MCF 10A (cell line): ENCODE data around the gene COL25A1. TPM values are rescaled to one million over a fixed set of nuclear protein-coding genes. Genes with fewer than 3 reads are reported as not detected.
A peak's percentile ranks its signal among the peaks of the same experiment; 100 is the strongest.

ENCODE experiments used
- BruUV-seq: library from RNA; stranded (reverse); fragments of 400-500 nt; replicated peaks from 2 replicates; lab custom pipeline; 2021; lab: Mats Ljungman, UMichigan
- CTCF ChIA-PET: fragments of 300-600 bp; sonication (Branson Sonifier 250); formaldehyde crosslinking; extraction: SDS; loops from one replicate; lab custom pipeline; 2021; ENCODE audit warnings: antibody characterized with exemption, inconsistent platforms; lab: Yijun Ruan, JAX
- POLR2A ChIA-PET: fragments of 300-600, 350-650 bp; sonication (Branson Sonifier 250); formaldehyde crosslinking; extraction: SDS; loops from one replicate; lab custom pipeline; 2020; ENCODE audit warnings: antibody characterized with exemption, inconsistent platforms; lab: Yijun Ruan, JAX
- DNase-seq: peaks from one replicate; pipeline ENCODE4 v3.0.0-alpha.2; 2018; ENCODE audit not compliant: unreplicated experiment
- H3K27ac Mint-ChIP-seq: one replicate; pipeline ENCODE4 v1.8.0; 2022; ENCODE audit warnings: mild to moderate bottlenecking, low read depth, mixed read lengths; ENCODE audit not compliant: unreplicated experiment
- H3K27me3 Mint-ChIP-seq: one replicate; pipeline ENCODE4 v1.8.0; 2022; ENCODE audit warnings: mixed read lengths; ENCODE audit not compliant: insufficient read depth, unreplicated experiment
- H3K36me3 Mint-ChIP-seq: one replicate; pipeline ENCODE4 v1.8.0; 2022; ENCODE audit warnings: mild to moderate bottlenecking, moderate library complexity, mixed read lengths; ENCODE audit not compliant: insufficient read depth, unreplicated experiment
- H3K4me1 Mint-ChIP-seq: one replicate; pipeline ENCODE4 v1.8.0; 2022; ENCODE audit warnings: mixed read lengths; ENCODE audit not compliant: insufficient read depth, unreplicated experiment
- H3K4me3 Mint-ChIP-seq: one replicate; pipeline ENCODE4 v1.8.0; 2022; ENCODE audit warnings: mild to moderate bottlenecking, moderate library complexity, mixed read lengths; ENCODE audit not compliant: unreplicated experiment
- H3K9me3 Mint-ChIP-seq: one replicate; pipeline ENCODE4 v1.8.0; 2022; ENCODE audit warnings: mixed read lengths; ENCODE audit not compliant: unreplicated experiment
- intact Hi-C: fragments of 100-400 bp; cut with micrococcal nuclease; formaldehyde crosslinking; loops from 2 replicates; pipeline ENCODE4 v1.14.1; 2022
- total RNA-seq: library from RNA; stranded (reverse); gene quantifications from 2 replicates; pipeline ENCODE4 v1.2.3, GENCODE V29; 2022
- TF ChIP-seq, protein P1 (sequence below): fragments of 200-600 bp; IDR thresholded peaks from one replicate; pipeline ENCODE4 v1.8.0; 2022; ENCODE audit warnings: antibody characterized with exemption, mild to moderate bottlenecking; ENCODE audit not compliant: unreplicated experiment

Gene COL25A1
- total RNA-seq, 1 experiment from 2014 or later, result not detected

DNA sequence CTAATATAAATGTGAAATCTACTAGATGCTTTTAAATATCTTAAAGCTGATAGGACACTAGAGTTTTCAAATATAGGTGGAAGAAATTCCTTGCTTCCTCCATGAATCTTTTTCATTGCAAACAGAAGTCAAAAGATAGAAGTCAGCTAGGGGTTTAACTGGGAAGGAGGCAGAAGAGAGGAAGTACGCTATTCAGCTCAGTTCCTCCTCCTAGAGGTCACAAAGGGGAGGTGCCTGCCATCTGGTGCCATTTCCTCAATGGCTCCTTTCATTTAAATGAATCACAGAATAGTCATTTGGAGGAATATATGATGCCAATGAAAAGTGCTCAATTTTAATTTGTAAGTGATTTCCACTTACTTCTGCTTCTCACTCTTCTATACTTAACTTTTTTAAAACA lies 8.5 kb downstream of the COL25A1 start:
- H3K27ac Mint-ChIP-seq, result no peak overlapping the region
- no peaks in the 10 kb centered on the region for H3K36me3 Mint-ChIP-seq
- ChIA-PET CTCF (interaction anchor here (0.6 to 2.8 kb wide), 4 partner anchors 12 to 1557 kb away, joined by 3 to 12 read pairs (median 4); no protein-coding TSS in a partner anchor), POLR2A (interaction anchor here (0.7 kb wide), 1 partner anchor 15 kb away, joined by 3 read pairs; no protein-coding TSS in a partner anchor)
- H3K4me1 Mint-ChIP-seq, result no peaks in the 10 kb centered on the region
- BruUV-seq, result no TSS peak
- H3K9me3 Mint-ChIP-seq, result no peaks in the 10 kb centered on the region
- intact Hi-C loops, result loop anchor here (10.0 kb wide), 1 partner anchor 219 kb away; no protein-coding TSS in a partner anchor
- DNase-seq, result peak; percentile 30
- H3K27me3 Mint-ChIP-seq, result no peaks in the 10 kb centered on the region
- TF ChIP-seq, protein P1, sequence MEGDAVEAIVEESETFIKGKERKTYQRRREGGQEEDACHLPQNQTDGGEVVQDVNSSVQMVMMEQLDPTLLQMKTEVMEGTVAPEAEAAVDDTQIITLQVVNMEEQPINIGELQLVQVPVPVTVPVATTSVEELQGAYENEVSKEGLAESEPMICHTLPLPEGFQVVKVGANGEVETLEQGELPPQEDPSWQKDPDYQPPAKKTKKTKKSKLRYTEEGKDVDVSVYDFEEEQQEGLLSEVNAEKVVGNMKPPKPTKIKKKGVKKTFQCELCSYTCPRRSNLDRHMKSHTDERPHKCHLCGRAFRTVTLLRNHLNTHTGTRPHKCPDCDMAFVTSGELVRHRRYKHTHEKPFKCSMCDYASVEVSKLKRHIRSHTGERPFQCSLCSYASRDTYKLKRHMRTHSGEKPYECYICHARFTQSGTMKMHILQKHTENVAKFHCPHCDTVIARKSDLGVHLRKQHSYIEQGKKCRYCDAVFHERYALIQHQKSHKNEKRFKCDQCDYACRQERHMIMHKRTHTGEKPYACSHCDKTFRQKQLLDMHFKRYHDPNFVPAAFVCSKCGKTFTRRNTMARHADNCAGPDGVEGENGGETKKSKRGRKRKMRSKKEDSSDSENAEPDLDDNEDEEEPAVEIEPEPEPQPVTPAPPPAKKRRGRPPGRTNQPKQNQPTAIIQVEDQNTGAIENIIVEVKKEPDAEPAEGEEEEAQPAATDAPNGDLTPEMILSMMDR, result peak; percentile 11
- no peak overlapping the region for H3K4me3 Mint-ChIP-seq

- no peaks in the 10 kb centered on the region for H3K27me3 Mint-ChIP-seq
- H3K4me3 Mint-ChIP-seq, result no peak overlapping the region
- TF ChIP-seq, protein P1, result no peak
- no peaks in the 10 kb centered on the region for H3K36me3 Mint-ChIP-seq
- ChIA-PET CTCF (interaction anchor here (0.6 to 0.7 kb wide), 2 partner anchors 10 to 1953 kb away, joined by 3 read pairs; no protein-coding TSS in a partner anchor), POLR2A (no interaction called here)
- H3K27ac Mint-ChIP-seq, result no peak overlapping the region
- intact Hi-C loops, result loop anchor here (10.0 kb wide), 1 partner anchor 217 kb away; no protein-coding TSS in a partner anchor
- no TSS peak for BruUV-seq
- no peaks in the 10 kb centered on the region for H3K9me3 Mint-ChIP-seq
- no peak for DNase-seq
- H3K4me1 Mint-ChIP-seq, result no peaks in the 10 kb centered on the region
These were observed 10.7 kb downstream of the COL25A1 start for GRCh38 chr4:109291707-109292238.

DNA sequence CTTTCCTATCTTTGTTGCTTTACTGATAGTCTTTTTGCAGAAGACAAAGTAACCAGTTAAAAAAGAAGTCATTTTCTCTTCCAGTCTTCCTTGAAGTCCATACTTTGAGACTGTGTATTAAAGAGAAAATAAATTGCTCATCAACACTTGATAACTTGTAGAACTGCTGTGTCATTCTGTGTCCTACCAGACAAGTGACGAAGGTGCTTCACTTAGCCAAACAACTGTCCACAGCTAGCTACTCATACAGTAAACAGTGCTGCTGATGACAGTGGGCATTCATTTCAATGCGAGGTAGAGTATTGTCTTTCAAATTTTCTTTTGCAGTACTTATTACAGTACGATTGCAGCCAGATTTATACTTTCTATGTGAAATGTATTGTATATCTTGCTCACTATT lies 11.5 kb downstream of the COL25A1 start:
- no peak for DNase-seq
- Mint-ChIP-seq H3K9me3 (no peaks in the 10 kb centered on the region), H3K27ac (no peak overlapping the region), H3K27me3 (no peaks in the 10 kb centered on the region), H3K4me3 (no peak overlapping the region), H3K36me3 (no peaks in the 10 kb centered on the region), H3K4me1 (no peaks in the 10 kb centered on the region)
- POLR2A ChIA-PET, result no interaction called here
- no TSS peak for BruUV-seq
- CTCF ChIA-PET, result interaction anchor here (0.6 to 2.3 kb wide), 2 partner anchors 8 to 1954 kb away, joined by 3 to 7 read pairs; no protein-coding TSS in a partner anchor
- TF ChIP-seq, protein P1, result no peak
- intact Hi-C loops, result loop anchor here (10.0 kb wide), 1 partner anchor 216 kb away; no protein-coding TSS in a partner anchor

DNA sequence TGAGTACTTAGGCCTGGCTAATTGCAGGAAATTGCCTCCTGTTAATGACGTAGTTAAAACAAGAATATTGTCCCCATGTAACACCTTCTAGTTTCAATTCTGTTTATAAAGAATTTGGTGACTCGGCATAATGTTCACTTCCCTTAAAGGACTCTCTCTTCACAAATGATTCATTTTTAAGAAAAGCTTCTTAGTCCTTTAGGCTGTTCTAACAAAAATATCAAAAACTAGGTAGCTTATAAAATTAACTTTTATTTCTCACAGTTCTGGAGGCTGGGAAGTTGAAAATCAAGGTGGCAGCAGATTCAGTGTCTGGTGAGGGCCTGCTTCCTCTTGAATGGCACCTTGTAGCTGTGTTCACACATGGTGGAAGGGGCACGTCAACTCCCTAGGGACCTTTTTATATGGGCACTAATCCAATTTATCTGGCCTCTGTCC lies 23.8 kb downstream of the COL25A1 start:
- intact Hi-C loops, result no loop called here
- TF ChIP-seq, protein P1, result no peak
- ChIA-PET CTCF (no interaction called here), POLR2A (no interaction called here)
- no peak overlapping the region for H3K4me3 Mint-ChIP-seq
- H3K36me3 Mint-ChIP-seq, result no peaks in the 10 kb centered on the region
- no peak for DNase-seq
- H3K27me3 Mint-ChIP-seq, result no peaks in the 10 kb centered on the region
- no peaks in the 10 kb centered on the region for H3K9me3 Mint-ChIP-seq
- BruUV-seq, result no TSS peak
- H3K4me1 Mint-ChIP-seq, result no peaks in the 10 kb centered on the region
- no peak overlapping the region for H3K27ac Mint-ChIP-seq
